Measurements from ENCODE around the gene MYL4. TPM values are rescaled to one million over a fixed set of nuclear protein-coding genes. Genes with fewer than 3 reads are reported as not detected.
"Not testable (repeated sequence)": the region's sequence is repeated elsewhere in the genome, so short reads cannot be mapped to it uniquely, and the experiment has no call there.

Gene MYL4
- total RNA-seq, 4 donors from 2014 or later, result 1.5 TPM; not detected in 3

DNA sequence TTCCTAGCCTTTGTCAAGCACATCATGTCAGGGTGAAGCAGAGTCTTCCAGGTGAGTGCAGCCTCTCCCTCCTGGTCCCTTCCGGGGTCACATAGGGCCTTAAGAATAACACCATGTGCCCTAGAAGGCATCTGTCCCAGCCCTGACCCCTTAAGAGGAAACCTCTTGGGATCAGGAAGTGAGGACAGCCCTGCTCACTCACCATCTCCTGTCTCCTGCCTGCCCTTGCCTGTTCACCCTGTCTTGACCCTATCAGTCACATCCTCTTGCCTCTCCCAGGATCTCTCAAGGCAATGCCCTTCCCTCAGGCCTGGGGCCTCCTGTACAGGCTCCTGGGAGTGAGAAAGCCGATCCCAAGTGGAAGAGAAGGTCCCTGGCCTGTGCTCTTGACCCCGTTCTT lies 13.9 kb downstream of the MYL4 start:
- TF ChIP-seq CTCF (IDR thresholded peaks at IDR 0.05), result no peak
- TF ChIP-seq POLR2A (IDR thresholded peaks at IDR 0.05), result no peak
- no peak for TF ChIP-seq EP300 (IDR thresholded peaks at IDR 0.05)
- H3K4me3 ChIP-seq, result no peak overlapping the region
- H3K27ac ChIP-seq, result peak overlapping the region in 2 of 4 donors; percentile 82 to 88
- H3K36me3 ChIP-seq, result no peaks in the 10 kb centered on the region
- 88 to 91% methylated on average over 3 of the region's 3 CpGs for WGBS, 2 donors
- H3K4me1 ChIP-seq, result peaks cover 3 to 38% (median 17%) of the 10 kb centered on the region in 4 donors
- no peaks in the 10 kb centered on the region for H3K9me3 ChIP-seq
- no peak for DNase-seq (ENCODE audit: low spot score in 2 of 2)
- H3K27me3 ChIP-seq, result no peaks in the 10 kb centered on the region

DNA sequence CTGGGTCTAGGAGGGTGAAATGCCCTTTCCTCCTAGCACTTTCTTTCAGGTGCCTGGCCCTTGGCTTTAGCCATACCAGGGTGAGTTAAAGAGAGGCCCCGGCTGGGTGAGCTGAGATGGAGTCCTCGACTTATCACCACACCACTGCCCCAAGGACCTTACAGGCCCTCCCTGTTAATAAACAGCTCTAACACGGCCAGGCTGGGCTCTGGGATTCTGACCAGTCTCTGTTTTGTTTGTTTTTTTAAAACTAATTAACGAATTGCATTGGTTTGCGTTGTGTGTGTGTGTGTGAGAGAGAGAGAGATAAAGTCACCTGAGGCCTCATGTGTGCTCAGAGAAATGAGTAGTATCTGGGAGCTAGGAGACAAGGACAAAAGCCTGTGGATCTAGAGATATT lies 14.3 kb downstream of the MYL4 start:
- no peak for TF ChIP-seq POLR2A (IDR thresholded peaks at IDR 0.05)
- TF ChIP-seq CTCF (IDR thresholded peaks at IDR 0.05), result no peak
- no peak for TF ChIP-seq EP300 (IDR thresholded peaks at IDR 0.05)
- no peaks in the 10 kb centered on the region for H3K36me3 ChIP-seq
- no peaks in the 10 kb centered on the region for H3K9me3 ChIP-seq
- peak overlapping the region in 2 of 4 donors; percentile 82 to 88 for H3K27ac ChIP-seq
- no peak for DNase-seq (ENCODE audit: low spot score in 2 of 2)
- 93 to 95% methylated on average over 5 of the region's 5 CpGs for WGBS, 2 donors
- no peak overlapping the region for H3K4me3 ChIP-seq
- no peaks in the 10 kb centered on the region for H3K27me3 ChIP-seq
- peaks cover 3 to 38% (median 17%) of the 10 kb centered on the region in 4 donors for H3K4me1 ChIP-seq

GRCh38 chr17:47224077-47224476 lies 14.9 kb downstream of the MYL4 start:
- WGBS, 2 donors, result 97 to 98% methylated on average over 2 of the region's 2 CpGs

GRCh38 chr17:47224966-47225365 lies 15.8 kb downstream of the MYL4 start:
- no peak for DNase-seq (ENCODE audit: low spot score in 2 of 2)
- Histone ChIP-seq H3K4me1 (peaks cover 3 to 39% (median 20%) of the 10 kb centered on the region in 4 donors), H3K4me3 (no peak overlapping the region), H3K36me3 (no peaks in the 10 kb centered on the region), H3K27me3 (no peaks in the 10 kb centered on the region), H3K27ac (peak overlapping the region; percentile 47 to 88 (median 74)), H3K9me3 (no peaks in the 10 kb centered on the region)
- WGBS, 2 donors, result 6 to 11% methylated on average over 1 of the region's 1 CpG
- no peak for TF ChIP-seq EP300 (IDR thresholded peaks at IDR 0.05)
- TF ChIP-seq POLR2A (IDR thresholded peaks at IDR 0.05), result no peak
- no peak for TF ChIP-seq CTCF (IDR thresholded peaks at IDR 0.05)

More at GRCh38 chr17:47224077-47224476, 14.9 kb downstream of the MYL4 start:
- H3K4me1 ChIP-seq, result peaks cover 3 to 38% (median 17%) of the 10 kb centered on the region in 4 donors
- H3K27me3 ChIP-seq; DNase-seq (ENCODE audit: low spot score in 2 of 2); H3K4me3 ChIP-seq; H3K9me3 ChIP-seq; H3K36me3 ChIP-seq: not testable (repeated sequence)
- peak overlapping the region; percentile 47 to 88 (median 74) for H3K27ac ChIP-seq

DNA sequence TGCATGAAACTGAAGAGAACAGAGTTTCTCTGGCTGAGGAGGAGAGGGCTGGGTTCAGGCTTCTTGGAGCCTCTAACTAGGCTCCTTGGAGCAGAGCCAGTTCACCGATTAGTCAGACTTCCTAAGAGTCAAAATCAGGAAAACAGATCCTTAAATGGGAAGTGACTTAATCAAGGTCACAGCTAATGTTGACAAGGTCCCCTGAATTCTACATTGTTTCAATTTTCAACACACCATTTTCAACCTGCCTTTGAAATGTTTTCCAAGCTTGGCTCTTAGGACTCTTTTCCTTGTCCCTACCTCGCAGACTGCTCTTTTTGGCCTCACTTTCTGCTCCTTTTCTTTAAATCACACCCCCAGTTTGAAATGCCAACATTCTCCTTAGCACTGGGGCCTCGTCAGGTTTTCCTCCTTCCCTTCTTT lies 16.3 kb downstream of the MYL4 start:
- DNase-seq (ENCODE audit: low spot score in 2 of 2), result peak; percentile 57 to 93
- H3K27ac ChIP-seq, result peak overlapping the region; percentile 47 to 88 (median 74)
- whole genome bisulfite sequencing, 2 donors, result 21 to 22% methylated on average over 3 of the region's 3 CpGs
- no peaks in the 10 kb centered on the region for H3K27me3 ChIP-seq
- no peaks in the 10 kb centered on the region for H3K36me3 ChIP-seq
- H3K4me3 ChIP-seq, result no peak overlapping the region
- no peaks in the 10 kb centered on the region for H3K9me3 ChIP-seq
- TF ChIP-seq EP300 (IDR thresholded peaks at IDR 0.05) (peak; percentile 30 to 76), POLR2A (IDR thresholded peaks at IDR 0.05) (no peak), CTCF (IDR thresholded peaks at IDR 0.05) (no peak)
- H3K4me1 ChIP-seq, result peaks cover 3 to 44% (median 24%) of the 10 kb centered on the region in 4 donors
